Uterus (tissue), 4 donors: Measurements from ENCODE around the gene CLEC2D. TPM values are rescaled to one million over a fixed set of nuclear protein-coding genes. Genes with fewer than 3 reads are reported as not detected.

Experiments used
- DNase-seq, 2 donors: peaks; one replicate each; pipeline ENCODE4 v3.0.0-alpha.2; 2019 to 2020
- H3K27ac ChIP-seq, 2 donors: fragments of 200-600 bp; sonication (generic); 1 replicate in 1 of 2; 2 replicates in 1 of 2; pipeline ENCODE4 v1.5.1; 2016 to 2018
- H3K27me3 ChIP-seq, 2 donors: fragments of 200-600 bp; sonication (generic); one replicate each; pipeline ENCODE4 v1.5.1; 2018 to 2019; ENCODE audit warnings: control low read depth in 1 of 2
- H3K36me3 ChIP-seq, 2 donors: fragments of 200-600 bp; sonication (generic); one replicate each; pipeline ENCODE4 v1.5.1; 2019; ENCODE audit warnings: control low read depth in 1 of 2
- H3K4me1 ChIP-seq, 2 donors: fragments of 200-600 bp; sonication (generic); one replicate each; pipeline ENCODE4 v1.5.1; 2018 to 2019; ENCODE audit warnings: control low read depth in 1 of 2
- H3K4me3 ChIP-seq, 2 donors: fragments of 200-600 bp; sonication (generic); 1 replicate in 1 of 2; 2 replicates in 1 of 2; pipeline ENCODE4 v1.5.1; 2018 to 2019; ENCODE audit warnings: mild to moderate bottlenecking in 1 of 2
- H3K9me3 ChIP-seq, 2 donors: fragments of 200-600 bp; sonication (generic); one replicate each; pipeline ENCODE4 v1.5.1; 2019; ENCODE audit warnings: control low read depth in 1 of 2
- POLR2A ChIP-seq, 2 donors: fragments of 450-650 bp; IDR thresholded peaks; one replicate each; pipeline ENCODE4 v1.6.1; 2016; ENCODE audit warnings: antibody characterized with exemption in 2 of 2, mild to moderate bottlenecking in 1 of 2, moderate library complexity in 1 of 2
- intact Hi-C: fragments of 100-400 bp; cut with DNase I; formaldehyde crosslinking; loops from one replicate; pipeline ENCODE4 v1.15.1; 2023; ENCODE audit warnings: low total_unique reads
- total RNA-seq, 4 donors: library from RNA; depleted of rRNA in 3 of 4; stranded (reverse); fragments of >200 nt in 3 of 4; gene quantifications; one replicate each; pipeline versions ENCODE4 v1.1.0 to v1.2.4, GENCODE V29; 2014 to 2023
- TF ChIP-seq, protein P1 (sequence below), 4 experiments: fragments of 200-600 bp in 2 of 4; fragments of 450-650 bp in 2 of 4; sonication (generic) in 2 of 4; IDR thresholded peaks; one replicate each; pipeline ENCODE4 v1.5.1; 2016 to 2019; ENCODE audit warnings: antibody characterized with exemption in 4 of 4, mild to moderate bottlenecking in 2 of 4, moderate library complexity in 1 of 4
- donor health status: DM: yes; HTN: yes; CAD: no.

Gene CLEC2D
- total RNA-seq, 4 donors from 2014 or later, result 6.8 to 22.8 (median 13.9) TPM

- H3K27me3 ChIP-seq, result no peaks in the 10 kb centered on the region
- H3K36me3 ChIP-seq, result no peaks in the 10 kb centered on the region
- H3K4me1 ChIP-seq, result no peaks in the 10 kb centered on the region
- intact Hi-C loops, result no loop called here
- TF ChIP-seq, protein P1, sequence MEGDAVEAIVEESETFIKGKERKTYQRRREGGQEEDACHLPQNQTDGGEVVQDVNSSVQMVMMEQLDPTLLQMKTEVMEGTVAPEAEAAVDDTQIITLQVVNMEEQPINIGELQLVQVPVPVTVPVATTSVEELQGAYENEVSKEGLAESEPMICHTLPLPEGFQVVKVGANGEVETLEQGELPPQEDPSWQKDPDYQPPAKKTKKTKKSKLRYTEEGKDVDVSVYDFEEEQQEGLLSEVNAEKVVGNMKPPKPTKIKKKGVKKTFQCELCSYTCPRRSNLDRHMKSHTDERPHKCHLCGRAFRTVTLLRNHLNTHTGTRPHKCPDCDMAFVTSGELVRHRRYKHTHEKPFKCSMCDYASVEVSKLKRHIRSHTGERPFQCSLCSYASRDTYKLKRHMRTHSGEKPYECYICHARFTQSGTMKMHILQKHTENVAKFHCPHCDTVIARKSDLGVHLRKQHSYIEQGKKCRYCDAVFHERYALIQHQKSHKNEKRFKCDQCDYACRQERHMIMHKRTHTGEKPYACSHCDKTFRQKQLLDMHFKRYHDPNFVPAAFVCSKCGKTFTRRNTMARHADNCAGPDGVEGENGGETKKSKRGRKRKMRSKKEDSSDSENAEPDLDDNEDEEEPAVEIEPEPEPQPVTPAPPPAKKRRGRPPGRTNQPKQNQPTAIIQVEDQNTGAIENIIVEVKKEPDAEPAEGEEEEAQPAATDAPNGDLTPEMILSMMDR (IDR thresholded peaks at IDR 0.05), result no peak
- no peak for TF ChIP-seq POLR2A (IDR thresholded peaks at IDR 0.05)
- H3K4me3 ChIP-seq, result no peak overlapping the region
- no peak for DNase-seq
- H3K27ac ChIP-seq, result no peak overlapping the region
- no peaks in the 10 kb centered on the region for H3K9me3 ChIP-seq
Observed at GRCh38 chr12:9717070-9717925, 47.8 kb downstream of the CLEC2D start.

- Histone ChIP-seq H3K4me1 (no peaks in the 10 kb centered on the region), H3K27me3 (no peaks in the 10 kb centered on the region), H3K27ac (peak overlapping the region; percentile 76 to 85), H3K9me3 (no peaks in the 10 kb centered on the region), H3K4me3 (no peak overlapping the region), H3K36me3 (no peaks in the 10 kb centered on the region)
- no peak for DNase-seq
- intact Hi-C loops, result no loop called here
- TF ChIP-seq, protein P1 (IDR thresholded peaks at IDR 0.05), result no peak
- TF ChIP-seq POLR2A (IDR thresholded peaks at IDR 0.05), result no peak
Observed at GRCh38 chr12:9718968-9719367, 49.5 kb downstream of the CLEC2D start.

DNA sequence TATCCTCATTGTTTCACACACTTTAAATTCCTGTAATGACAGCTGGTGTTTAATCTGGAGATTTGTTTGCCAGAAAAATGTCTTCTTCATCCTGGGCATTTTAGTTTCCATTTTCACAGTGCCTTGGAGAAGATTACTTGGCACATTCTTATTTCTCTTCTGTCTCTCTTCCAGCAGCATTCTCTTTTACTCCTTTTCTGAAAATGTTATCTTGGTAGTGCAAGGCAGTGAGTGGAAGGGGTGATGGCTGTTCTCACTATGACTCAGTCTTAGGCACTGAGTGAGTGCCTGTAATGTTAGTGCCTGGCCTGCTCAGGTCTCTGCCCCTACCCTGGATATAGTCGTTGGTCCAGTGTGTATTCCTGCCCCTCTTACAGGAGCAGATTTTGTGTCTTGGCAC, 50.3 kb downstream of the CLEC2D start:
- DNase-seq, result no peak
- Histone ChIP-seq H3K27ac (peak overlapping the region; percentile 76 to 85), H3K4me1 (no peaks in the 10 kb centered on the region), H3K4me3 (no peak overlapping the region), H3K27me3 (no peaks in the 10 kb centered on the region), H3K9me3 (no peaks in the 10 kb centered on the region), H3K36me3 (no peaks in the 10 kb centered on the region)
- no peak for TF ChIP-seq POLR2A (IDR thresholded peaks at IDR 0.05)
- TF ChIP-seq, protein P1 (IDR thresholded peaks at IDR 0.05), result no peak
- intact Hi-C loops, result no loop called here

- Histone ChIP-seq H3K36me3 (no peaks in the 10 kb centered on the region), H3K4me1 (no peaks in the 10 kb centered on the region), H3K4me3 (no peak overlapping the region), H3K27ac (peak overlapping the region; percentile 76 to 85), H3K9me3 (no peaks in the 10 kb centered on the region), H3K27me3 (no peaks in the 10 kb centered on the region)
- DNase-seq, result no peak
- TF ChIP-seq, protein P1 (IDR thresholded peaks at IDR 0.05), result no peak
- no peak for TF ChIP-seq POLR2A (IDR thresholded peaks at IDR 0.05)
- intact Hi-C loops, result no loop called here
Observed at GRCh38 chr12:9721394-9722092, 52.0 kb downstream of the CLEC2D start.

- DNase-seq, result no peak
- Histone ChIP-seq H3K9me3 (no peaks in the 10 kb centered on the region), H3K27ac (no peak overlapping the region), H3K27me3 (no peaks in the 10 kb centered on the region), H3K4me1 (peaks cover 0 to 10% of the 10 kb centered on the region in 2 donors), H3K4me3 (no peak overlapping the region), H3K36me3 (no peaks in the 10 kb centered on the region)
- TF ChIP-seq POLR2A (IDR thresholded peaks at IDR 0.05), result no peak
- TF ChIP-seq, protein P1 (IDR thresholded peaks at IDR 0.05), result no peak
- intact Hi-C loops, result no loop called here
Observed at GRCh38 chr12:9724023-9724422, 54.5 kb downstream of the CLEC2D start.
